GM21360 (cell line): ENCODE data around the gene CDHR2.
"Not testable (repeated sequence)": the region's sequence is repeated elsewhere in the genome, so short reads cannot be mapped to it uniquely, and the experiment has no call there.

Source experiments
- ATAC-seq: cut with Tn5 transposase; IDR thresholded peaks from one replicate; pipeline ENCODE4 v1.9.1; 2021; ENCODE audit warnings: mild to moderate bottlenecking, moderate library complexity; ENCODE audit not compliant: unreplicated experiment

Gene CDHR2

DNA sequence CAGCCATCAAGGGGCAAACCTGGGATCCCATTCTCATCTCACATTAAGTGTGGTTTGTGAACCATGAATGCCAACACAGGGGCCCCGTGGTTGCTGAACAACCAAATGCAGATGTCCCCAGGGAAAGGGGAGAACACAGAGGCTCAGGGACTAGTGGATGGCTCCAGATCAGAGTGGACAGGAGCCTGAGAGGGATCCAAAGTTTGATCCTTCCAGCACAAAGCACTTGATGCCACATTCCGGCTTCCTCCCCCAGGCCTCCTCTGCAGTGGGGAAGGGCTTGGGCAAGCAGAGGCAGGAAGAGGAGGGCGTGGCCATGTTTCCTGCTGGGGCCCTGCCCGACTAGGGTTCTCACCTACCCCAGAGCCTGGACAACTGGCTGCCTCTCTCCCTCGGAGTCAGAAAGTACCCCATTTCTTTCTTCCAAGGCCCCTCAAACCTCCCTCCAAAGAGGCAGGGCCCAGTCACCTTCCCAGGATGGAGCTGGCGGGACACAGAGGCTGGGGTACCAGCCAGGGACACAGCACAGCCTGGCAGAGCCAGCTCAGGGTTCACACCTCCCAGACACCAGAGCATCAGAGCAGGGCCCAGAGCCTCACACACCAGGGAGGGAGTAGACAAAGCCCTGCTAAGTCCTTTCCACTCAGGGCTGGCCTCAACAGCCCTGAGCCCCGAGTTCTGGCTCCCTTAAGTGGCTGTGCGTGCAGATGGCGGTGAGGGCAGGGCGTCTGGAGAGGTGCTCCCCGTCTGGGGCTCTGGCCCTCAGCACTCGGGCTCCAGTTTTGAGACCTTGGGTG, 7.6 kb upstream of the CDHR2 start:
- no peak for ATAC-seq

DNA sequence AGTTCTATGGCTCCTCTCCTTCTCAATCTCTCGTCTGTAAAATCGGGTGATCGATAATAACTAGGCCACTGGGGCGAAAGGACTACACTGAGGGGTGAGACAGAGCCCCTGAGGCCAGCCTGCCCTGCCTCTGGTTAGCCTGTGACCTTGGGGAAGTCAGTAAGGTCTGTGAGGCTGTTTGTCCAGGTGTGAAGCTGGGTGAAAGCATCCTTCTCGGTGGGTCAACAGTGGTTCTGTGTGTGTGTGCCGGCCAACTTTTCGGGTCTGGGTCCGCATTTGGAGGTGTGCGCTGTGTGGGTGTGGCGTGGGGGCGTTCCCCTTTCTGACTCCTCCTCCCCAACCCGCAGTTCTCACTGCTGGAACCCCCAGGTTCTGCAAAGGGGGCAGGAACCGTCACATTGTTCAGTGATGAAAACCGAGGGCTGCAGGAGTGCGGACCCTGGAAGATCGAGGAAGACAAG, 7.0 kb upstream of the CDHR2 start:
- ATAC-seq = no peak

DNA sequence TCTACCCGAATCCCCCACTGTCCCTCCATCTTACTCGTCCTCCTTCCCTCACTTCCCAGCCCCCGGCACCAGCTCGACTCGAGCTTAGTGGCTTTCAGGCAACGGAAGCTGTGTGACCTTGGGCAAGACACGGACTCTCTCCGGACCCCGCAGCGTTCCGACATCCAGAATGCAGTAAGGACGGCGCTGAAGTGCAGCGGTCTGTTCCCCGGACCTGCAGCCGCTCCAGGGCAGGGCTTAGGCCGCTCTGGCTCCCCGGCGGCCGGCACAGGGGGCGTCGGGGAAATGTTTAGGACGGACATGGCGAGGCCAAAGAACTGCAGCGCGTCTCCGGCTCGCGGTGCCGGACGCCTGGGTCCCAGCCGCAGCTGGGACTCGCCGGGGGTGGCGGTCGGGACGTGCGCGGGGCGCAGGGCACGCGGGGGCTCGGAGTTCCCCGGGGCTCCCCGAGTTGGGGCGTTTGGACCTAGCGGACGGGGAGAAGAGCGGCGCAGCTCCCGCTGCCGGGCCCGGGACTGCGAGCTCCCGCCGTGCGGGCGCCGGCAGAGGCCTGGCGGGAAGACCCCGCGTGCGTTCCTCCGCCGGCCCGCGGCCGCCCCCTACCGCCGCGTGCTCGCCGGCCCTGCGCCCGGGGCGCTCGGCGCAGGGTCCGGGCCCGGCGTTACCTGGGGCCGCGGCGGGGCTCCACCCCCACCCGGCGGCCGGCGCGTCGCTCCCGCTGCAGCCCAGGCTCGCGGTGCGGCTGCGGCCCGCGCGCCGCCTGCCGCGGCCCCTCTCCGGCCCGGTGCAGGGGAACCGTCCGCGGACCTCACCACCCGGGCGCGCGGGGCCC, 6.3 kb upstream of the CDHR2 start:
- peak; percentile 38 for ATAC-seq

DNA sequence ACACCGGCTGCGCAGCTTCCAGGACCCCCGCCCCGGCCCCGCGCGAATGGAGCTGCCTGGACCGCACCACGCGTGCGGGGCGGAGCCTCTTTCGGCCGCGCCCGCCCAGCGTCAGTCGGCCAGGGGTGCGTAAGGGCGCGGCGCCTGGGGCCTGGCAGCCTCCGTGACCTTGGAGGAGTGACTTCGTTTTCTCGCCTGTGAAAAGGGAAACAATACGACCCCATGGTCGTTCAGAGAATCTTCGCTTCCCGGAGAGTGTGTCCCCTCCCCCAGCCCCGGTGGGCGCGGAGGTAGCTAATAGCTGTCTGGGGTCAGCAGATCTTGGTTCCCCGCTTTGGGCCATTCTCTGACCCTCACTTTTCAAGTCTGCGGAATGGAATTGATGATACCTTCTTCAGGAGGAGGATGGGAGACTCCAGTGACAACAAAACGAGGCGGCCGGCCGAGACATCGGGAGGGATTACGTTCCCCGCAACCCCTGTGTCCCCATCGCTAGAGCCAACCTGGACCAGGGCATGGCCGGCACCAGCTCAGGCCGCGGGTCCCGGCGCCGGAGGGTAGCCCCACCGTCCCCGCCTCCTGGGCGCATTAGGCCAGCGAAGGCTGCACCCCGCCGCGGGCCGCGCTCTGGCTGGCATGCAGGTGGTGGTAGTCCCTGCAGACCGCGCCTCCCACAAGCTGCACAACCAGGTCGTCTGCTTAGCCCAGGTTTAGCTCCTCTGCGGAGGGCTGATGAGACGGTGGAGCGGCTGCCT, 5.5 kb upstream of the CDHR2 start:
- peak; percentile 57 for ATAC-seq

DNA sequence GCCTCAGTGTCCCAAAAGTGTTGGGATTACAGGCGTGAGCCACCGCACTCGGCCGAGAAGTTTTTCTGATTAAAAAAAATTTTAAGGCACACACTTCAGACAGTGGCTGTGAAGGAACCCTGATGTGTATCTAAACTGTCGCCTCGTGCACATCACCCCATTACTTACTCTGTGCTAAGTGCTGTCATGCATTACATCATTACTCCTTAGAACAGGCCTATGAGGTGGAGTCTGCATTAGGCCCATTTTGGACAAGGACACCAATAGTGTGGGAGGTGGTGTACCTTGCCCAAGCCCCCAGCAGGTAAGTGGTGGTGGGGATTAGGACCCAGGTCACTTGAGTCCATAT, 3.8 kb upstream of the CDHR2 start:
- ATAC-seq = no peak

DNA sequence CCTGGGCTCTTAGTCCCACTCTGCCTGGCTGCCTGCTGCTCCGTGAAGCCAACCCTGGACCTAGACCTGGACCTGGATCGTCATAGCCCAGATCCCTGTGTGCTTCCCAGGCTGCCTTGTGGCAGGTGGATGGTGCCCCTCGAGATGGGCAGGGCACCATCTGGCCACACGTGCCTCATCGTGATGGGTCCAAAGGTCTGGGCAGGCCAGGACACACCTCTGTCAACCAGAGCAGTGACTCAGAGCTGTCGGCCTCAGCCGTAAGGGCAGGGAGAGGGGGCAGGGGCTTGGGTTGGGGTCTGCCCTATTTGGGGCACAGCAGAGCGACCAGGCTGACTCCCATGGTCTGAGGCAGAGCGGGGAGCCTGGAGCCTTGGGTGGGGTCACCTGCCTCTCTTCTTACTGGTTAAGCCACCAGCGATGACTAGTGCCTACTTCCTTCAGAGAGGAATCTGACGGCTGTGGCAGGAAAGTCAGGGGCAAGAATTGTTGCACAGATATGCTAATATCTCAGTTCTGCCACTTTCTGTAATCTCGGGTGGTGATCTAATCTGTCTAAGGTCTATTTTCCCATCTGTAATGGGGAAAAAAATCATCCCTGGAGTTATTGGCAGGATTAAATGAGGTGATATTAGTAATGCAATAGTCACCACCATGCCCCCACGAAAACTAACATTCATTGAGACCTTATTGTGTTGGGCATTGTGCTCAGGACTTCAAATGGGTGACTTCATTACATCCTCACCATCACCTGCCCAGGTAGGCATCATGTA, 3.2 kb upstream of the CDHR2 start:
- no peak for ATAC-seq

DNA sequence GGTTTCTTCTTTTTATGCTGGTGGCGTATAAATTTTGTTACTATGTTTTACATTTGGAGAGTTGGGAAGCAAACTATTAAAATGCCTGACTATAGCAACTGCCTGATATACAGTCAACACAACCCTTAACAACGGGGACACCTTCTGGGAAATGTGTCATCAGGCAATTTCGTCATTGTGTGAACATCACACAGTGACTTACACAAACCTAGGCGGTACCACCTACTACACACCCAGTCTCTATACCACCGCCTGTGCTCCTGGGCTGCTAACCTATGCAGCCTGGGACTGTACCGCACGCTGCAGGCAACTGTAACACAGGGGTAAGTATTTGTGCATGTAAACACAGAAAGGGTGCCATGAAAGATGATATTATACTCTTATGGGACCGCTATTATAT, 1.3 kb upstream of the CDHR2 start:
- ATAC-seq = no peak

DNA sequence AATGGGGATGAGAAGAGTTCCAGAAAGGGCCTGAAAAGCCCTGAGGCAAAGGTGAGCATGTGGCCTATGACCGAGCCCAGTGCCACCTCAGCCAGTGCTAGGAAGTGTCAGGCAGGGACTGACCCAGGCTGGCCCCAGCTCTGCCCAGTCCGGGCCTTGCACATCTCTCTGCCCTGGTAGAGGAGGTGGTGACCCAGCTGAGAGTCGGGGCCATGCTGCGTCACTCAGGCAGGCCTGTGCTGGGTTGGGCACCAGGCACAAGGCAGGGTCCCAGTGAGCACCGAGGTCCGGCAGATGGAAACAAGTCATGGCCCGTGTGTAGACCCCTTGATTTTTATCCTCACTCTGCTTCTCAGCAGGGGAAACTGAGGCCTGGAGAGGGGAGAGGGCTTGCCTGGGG, 729 bp downstream of the CDHR2 start:
- ATAC-seq = no peak

DNA sequence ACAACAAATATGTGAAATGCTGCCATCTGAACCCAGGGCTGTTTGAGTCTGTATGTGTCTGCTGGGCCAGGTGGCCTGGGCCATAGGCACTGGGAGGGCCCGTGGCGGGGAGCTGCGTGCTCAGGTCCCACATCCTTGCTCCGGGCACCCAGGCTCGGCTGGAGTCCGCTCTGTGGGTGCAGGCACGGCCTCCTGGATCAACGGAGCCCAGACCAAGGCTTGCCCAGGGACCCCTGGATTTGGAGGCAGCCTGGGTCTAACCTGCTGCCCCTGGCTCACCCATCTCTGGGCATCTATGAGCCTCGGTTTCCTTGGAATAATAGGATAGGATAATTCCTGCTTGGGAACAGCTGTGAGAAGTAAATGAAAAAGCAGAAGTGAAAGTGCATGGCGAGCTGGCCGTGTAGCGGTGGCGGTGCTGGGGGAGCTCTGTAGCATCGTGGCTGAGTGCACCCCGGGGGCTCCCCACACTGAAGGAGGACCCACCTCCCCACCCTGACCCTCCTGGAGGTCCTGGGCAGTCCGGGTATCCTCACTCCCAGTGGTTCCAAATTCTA, 1.2 kb downstream of the CDHR2 start:
- no peak for ATAC-seq

DNA sequence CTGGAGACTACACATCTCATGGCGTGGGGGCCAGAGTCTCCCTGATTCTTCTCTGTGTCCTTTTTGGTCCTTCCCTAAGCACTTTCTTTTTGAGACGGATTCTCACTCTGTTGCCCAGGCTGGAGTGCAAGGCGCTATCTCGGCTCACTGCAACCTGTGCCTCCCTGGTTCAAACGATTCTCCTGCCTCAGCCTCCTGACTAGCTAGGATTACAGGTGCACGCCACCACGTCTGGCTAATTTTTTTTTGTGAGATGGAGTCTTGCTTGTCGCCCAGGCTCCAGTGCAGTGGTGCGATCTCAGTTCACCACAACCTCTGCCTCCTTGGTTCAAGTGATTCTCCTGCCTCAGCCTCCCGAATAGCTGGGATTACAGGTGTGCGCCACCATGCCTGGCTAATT, 1.8 kb downstream of the CDHR2 start:
- not testable (repeated sequence) for ATAC-seq

DNA sequence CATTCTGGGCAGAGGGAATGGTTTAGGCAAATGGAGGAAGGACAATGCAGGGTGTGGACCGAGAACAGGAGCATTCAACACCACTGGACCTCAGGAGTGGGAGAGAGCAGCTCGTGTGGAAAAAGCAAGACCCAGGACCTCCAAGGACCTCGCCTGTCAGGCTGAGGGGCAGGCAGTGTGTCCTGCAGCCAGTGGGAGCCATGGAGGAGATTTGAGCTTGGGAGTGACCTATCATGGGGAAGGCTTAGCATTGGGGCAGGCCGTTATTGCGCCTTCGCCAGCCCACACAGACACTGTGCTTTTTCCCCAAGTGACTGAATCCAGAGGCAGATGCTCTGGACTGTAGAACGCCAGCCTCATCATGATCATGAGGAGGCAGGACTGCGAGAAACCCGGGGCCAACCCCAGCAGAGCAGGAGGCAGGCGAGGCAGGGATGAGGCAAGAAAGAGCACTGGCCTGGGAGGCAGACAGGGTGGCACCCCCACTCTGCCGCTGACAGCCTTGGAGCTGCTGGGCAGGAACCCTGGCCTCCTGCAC, 3.3 kb downstream of the CDHR2 start:
- no peak for ATAC-seq

DNA sequence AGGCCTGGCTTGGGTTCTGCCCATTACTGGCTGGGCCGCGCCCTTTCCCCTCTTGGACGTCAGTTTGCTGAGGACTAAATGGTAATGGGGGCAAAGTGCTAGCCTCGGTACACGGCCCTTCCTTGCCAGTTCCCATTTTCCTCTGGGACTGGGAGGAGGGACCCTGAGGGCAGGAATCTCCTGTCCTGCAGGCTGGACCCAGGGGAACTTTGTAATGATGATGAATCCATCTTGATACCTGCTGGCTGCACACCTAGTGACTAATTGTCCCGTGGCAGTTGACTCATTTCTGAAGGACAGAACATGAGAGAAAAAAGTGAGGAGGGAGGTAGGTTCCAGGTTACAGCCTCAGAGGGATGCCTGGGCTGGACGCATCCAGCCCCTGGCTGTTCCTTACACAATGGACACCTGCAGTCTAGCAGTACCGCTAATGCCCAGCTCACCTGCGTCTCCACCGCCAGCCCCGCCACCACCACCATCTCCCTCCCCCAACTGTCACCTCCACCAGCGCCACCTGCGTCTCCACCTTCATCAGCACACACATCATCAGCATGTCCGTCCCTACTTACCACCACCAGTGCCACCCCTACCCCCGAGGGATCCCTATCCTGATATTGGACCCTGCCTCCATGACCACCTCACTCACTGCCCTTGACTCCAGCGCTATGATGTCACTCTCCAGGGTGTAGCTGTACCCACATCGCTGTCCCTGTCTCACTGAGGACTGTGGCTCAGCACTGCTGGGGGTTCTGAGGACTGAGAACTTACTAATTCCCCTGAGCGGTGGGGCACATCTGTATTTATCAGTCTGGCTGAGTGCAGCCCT, 4.3 kb downstream of the CDHR2 start:
- no peak for ATAC-seq

DNA sequence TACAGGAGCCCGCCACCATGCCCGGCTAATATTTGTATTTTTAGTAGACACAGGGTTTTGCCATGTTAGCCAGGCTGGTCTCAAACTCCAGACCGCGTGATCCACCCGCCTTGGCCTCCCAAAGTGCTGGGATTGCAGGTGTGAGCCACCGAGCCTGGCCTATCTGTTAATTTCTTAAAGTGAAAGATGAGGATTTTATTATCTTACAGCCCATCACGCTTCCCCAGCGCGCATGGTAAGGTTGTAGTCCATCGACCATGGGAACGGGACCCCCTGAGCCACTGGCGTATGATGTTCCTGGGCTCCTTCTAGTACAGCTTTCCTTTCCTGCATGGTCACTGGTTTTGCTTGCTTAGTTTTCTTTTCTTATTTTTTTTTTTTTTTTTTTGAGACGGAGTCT, 8.7 kb downstream of the CDHR2 start:
- no peak for ATAC-seq

DNA sequence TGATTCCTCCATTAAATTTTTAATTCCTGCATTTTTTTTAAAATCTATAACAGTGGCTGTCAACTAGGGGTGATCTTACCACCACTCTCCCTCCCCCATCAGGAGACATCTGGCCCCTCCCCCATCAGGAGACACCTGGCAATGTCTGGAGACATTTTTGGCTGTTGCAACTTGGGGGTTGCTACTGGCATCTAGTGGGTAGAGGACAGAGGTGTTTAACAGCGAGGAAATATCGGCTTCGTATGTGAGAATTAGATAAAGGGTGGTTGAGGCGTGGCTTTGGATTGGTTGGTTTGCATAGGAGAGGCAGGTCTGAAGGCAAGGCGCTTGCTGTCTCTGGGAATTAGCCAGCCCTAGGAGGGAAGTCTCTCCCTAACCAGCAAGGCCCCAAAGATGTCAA, 10.5 kb downstream of the CDHR2 start:
- no peak for ATAC-seq

DNA sequence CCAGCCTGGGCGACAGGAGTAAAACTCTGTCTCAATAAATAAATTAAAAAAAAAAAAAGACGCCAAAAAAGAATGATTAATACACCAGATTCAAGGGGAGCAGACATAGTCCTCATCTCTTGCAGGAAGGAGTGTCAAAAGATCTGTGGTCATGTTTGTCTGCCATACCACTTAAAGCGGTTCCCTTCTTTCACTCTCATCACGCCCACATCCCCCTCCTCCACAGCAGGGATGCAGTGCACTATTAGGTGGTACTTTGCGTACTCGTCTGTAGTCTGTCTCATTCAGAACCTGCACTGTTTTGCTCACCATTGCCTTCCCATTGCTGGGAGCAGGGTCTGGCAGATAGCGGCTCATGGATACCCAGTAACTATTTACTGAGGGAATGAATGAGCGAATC, 11.2 kb downstream of the CDHR2 start:
- ATAC-seq = no peak

DNA sequence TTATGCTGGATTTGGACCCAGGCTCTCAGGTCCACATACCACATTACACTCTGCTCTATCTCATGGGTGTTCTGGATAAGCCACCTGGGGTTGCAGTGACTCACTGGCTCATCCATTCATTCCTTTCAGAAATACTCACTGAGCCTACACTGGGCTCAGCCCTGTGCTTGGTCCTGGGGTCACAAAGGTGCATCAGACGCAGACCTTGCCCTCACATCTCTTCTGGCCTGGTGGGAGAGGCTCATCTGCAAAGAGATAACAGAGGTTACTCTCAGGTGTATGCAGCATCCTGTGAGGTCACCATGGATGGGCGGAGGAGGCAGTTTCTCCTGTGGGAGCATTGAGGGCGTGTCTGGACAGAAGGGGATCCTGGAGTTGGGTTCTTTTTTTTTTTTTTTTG, 12.1 kb downstream of the CDHR2 start:
- ATAC-seq = no peak

DNA sequence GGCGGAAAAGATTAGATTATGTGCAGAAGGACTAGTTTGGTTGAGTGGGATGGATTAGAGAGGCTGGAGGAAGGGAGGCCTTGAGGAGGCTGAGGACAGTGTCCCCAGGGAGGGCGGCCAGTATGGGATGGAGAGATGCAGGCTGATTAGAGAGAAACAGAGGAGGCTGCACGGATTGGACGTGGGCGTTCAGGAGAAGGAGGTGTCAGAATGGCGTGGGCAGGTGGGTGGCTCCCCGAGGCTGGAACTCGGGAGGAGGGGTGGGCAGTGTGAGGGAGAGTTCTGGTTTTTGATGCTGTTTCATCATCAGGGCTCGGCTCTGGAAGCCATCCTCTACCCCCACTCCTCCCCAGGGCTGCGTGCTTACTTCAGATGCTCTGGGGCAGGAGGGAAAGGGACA, 13.0 kb downstream of the CDHR2 start:
- ATAC-seq = no peak

DNA sequence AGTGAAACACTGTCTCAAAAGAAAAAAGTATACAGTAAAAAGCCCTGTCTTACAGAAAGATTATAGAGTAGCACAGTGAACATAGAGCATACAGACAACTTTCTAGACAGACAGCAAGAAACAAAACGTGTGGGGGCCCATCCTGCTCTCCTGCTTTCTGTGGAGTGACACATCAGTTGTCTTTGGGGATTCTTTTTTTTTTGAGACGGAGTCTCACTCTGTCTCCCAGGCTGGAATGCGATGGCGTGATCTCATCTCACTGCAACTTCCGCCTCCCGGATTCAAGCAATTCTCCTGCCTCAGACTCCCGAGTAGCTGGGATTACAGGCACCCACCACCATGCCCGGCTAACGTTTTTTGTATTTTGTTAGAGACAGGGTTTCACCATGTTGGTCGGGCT, 14.9 kb downstream of the CDHR2 start:
- ATAC-seq = no peak

DNA sequence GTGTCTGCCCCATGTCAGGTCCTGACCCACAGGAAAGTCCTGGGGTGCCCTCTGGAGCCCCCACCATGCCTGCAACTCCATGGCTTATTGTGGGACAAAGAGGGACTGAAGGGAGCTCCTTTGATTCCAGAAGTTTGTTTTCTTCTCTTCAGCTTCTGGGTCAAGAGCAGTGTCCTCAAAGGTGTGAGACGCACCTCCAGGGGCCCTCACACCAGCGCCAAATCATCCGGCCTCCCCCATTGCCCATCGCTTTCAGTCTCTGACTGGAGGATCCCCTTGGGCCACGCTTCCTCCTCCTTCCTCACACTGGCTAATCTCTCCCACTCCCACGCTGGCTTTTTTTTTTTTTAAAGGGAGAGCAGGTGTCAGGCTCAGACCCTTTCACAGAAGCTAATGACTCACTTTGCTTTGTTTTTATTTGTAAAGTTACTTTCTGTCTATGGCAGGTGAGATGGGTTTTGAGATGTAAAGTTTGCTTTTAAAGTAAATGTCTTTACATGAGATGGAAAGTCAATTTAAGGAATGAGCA, 16.7 kb downstream of the CDHR2 start:
- ATAC-seq = no peak
